ENCODE results near the gene MCCC1.
"Not testable (repeated sequence)": the region's sequence is repeated elsewhere in the genome, so short reads cannot be mapped to it uniquely, and the experiment has no call there.

Gene MCCC1

DNA sequence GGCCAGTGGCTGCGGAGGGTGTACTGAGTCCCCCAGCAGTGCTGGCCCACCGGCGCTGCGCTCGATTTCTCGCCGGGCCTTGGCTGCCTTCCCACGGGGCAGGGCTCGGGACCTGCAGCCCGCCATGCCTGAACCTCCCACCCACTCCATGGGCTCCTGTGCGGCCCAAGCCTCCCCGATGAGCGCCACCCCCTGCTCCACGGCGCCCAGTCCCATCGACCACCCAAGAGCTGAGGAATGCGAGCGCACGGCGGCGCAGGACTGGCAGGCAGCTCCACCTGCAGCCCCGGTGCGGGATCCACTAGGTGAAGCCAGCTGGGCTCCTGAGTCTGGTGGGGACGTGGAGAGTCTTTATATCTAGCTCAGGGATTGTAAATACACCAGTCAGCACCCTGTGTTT, 1.7 kb upstream of the MCCC1 start:
- DNase-seq = not testable (repeated sequence)

GRCh38 chr3:183100376-183100775, 1.1 kb upstream of the MCCC1 start:
- DNase-seq = no peak

GRCh38 chr3:183099838-183100204, 525 bp upstream of the MCCC1 start:
- no peak for DNase-seq

- DNase-seq = peak; percentile 22
Measured at GRCh38 chr3:183098536-183099025, 715 bp downstream of the MCCC1 start.

GRCh38 chr3:183094711-183095110, 4.6 kb downstream of the MCCC1 start:
- DNase-seq = no peak

GRCh38 chr3:183092256-183092655, 7.0 kb downstream of the MCCC1 start:
- no peak for DNase-seq

DNA sequence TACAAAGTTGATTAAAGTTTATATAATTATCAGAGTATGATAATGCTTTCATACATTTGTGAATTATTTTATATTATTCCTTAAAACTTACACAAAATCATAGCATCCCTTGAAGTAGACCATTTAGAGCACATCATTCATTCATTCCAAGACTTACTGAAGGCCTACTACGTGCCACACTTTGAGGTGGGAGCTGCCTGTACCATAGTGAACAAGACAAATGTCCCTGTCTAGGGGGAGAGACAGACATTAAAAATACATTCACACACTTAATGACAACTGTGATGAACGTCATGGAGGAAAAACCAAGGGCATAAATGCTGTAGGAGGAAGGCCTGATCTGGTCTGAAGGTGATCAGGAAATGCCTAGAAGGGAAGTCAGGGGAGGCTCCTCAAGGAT, 12.1 kb downstream of the MCCC1 start:
- no peak for DNase-seq

- peak; percentile 55 for DNase-seq
Measured at GRCh38 chr3:183085634-183086390, 13.5 kb downstream of the MCCC1 start.

DNA sequence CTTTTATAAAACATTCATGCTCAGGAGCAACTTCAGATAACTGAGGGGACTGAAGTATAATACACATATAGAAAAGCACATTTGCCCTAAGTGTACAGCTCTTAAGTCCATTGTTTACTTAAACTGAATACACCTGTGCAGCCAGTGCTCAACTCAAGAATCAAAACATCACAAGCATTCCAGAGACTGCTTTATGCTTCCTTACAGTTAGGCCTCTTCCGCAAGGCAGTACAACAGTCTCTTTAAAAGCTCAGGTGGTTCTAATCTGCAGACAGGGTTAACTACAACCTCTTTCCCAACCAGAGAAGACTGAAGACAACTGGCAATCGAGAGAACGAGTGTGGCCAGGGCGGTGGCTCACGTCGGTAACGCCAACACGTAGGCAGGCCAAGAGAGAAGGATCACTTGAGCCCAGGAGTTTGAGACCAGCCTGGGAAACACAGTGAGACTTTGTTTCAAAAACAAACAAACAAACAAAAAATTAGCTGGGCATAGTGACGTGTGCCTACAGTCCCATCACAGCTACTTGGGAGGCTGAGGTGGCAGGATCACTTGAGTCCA, 16.9 kb downstream of the MCCC1 start:
- DNase-seq = no peak

- peak; percentile 34 for DNase-seq
Measured at GRCh38 chr3:183081459-183082183, 17.7 kb downstream of the MCCC1 start.

- DNase-seq = no peak
Measured at GRCh38 chr3:183080628-183081027, 18.7 kb downstream of the MCCC1 start.

- no peak for DNase-seq
Measured at GRCh38 chr3:183074881-183075280, 24.4 kb downstream of the MCCC1 start.

GRCh38 chr3:183074261-183074660, 25.0 kb downstream of the MCCC1 start:
- peak; percentile 66 for DNase-seq

GRCh38 chr3:183073839-183074238, 25.5 kb downstream of the MCCC1 start:
- DNase-seq = no peak

DNA sequence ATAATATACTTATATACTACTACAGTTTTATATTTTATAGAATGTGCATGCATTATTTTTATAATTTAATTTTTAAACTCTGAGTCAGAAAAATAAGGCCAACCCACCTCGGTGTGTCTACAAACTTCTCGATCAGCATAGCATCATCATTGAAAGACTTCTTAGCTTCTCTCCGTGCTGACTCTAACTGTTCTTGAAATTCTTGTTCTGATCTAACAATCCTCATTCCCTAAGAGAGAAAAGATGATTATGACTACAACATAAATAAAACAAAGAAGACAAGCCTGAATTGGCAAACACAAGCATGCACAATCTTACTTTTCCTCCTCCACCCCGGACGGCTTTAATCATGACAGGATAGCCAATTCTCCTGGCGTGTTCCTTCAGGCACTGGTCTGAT, 28.4 kb downstream of the MCCC1 start:
- no peak for DNase-seq

DNA sequence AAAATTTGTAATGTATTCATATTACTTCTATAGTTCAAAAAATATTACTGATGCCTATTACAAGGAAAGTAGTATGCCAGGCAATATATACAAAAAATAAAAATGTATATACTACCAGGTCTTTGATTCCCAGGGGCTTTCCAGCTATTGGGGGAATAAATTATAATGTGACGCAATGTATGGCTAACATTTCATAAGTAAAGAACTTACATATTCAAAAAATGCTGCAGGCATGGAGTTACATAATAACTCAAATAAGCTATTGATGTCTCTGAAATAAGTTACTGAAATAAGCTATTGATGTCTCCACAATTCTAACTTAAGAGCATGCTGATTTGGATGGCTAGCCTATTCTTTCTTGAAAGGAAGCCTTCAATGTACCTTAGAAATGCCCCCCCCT, 30.2 kb downstream of the MCCC1 start:
- no peak for DNase-seq

- DNase-seq = not testable (repeated sequence)
Measured at GRCh38 chr3:183066891-183067290, 32.4 kb downstream of the MCCC1 start.

GRCh38 chr3:183064475-183064874, 34.8 kb downstream of the MCCC1 start:
- DNase-seq = no peak

GRCh38 chr3:183061391-183062172, 37.7 kb downstream of the MCCC1 start:
- no peak for DNase-seq

DNA sequence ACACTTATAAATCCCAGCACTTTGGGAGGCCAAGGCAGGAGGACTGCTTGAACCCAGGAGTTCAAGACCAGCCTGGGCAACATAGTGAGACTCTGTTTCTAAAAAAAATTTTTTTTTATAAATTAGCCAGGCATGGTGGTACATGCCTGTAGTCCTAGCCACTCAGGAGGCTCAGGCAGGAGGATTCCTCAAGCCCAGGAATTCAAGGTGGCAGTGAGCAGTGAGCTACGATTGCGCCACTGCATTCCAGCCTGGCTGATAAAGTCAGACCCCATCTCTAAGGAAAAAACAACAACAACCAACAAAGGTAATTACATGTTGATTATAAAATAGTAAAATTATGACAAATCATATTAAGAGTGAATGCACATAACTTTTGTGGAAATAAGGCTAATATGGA, 40.9 kb downstream of the MCCC1 start:
- no peak for DNase-seq

DNA sequence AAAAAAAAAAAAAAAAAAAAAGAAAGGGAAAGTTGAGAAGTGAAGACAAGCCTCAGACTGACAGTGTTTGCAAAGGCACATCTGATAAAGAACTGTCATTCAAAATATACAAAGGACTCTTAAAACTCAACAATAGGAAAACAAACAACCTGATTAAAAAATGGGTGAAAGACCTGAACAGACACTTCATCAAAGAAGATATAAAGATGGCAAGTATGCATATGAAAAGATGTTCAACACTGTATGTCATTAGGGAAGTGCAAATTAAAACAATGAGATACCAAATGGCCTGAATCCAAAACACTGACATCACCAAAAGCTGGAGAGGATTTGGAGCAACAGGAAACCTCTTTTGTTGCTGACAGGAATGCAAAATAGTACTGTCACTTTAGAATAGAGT, 48.6 kb downstream of the MCCC1 start:
- DNase-seq = no peak

GRCh38 chr3:183046883-183047282, 52.4 kb downstream of the MCCC1 start:
- no peak for DNase-seq

- no peak for DNase-seq
Measured at GRCh38 chr3:183044547-183045229, 54.6 kb downstream of the MCCC1 start.

Measured in hematopoietic multipotent progenitor cell treated with erythropoietin and hydrocortisone succinate and interleukin-3 and kit ligand, for 4 days (in vitro differentiated cells).